ENCODE data around the gene TMEM119.
"Not testable (repeated sequence)": the region's sequence is repeated elsewhere in the genome, so short reads cannot be mapped to it uniquely, and the experiment has no call there.

The TMEM119 gene

GRCh38 chr12:108633534-108634248 is 35.8 kb upstream of the TMEM119 start, which contains the start of gene SELPLG:
SELPLG (minus strand) TSS chr12:108633894; CDS start chr12:108624307, 9,587 bp downstream.
- DNase-seq: no peak

- DNase-seq: no peak
Observed at GRCh38 chr12:108633081-108633533, 35.2 kb upstream of the TMEM119 start.

GRCh38 chr12:108631261-108631660 is 33.4 kb upstream of the TMEM119 start:
- DNase-seq: not testable (repeated sequence)

DNA sequence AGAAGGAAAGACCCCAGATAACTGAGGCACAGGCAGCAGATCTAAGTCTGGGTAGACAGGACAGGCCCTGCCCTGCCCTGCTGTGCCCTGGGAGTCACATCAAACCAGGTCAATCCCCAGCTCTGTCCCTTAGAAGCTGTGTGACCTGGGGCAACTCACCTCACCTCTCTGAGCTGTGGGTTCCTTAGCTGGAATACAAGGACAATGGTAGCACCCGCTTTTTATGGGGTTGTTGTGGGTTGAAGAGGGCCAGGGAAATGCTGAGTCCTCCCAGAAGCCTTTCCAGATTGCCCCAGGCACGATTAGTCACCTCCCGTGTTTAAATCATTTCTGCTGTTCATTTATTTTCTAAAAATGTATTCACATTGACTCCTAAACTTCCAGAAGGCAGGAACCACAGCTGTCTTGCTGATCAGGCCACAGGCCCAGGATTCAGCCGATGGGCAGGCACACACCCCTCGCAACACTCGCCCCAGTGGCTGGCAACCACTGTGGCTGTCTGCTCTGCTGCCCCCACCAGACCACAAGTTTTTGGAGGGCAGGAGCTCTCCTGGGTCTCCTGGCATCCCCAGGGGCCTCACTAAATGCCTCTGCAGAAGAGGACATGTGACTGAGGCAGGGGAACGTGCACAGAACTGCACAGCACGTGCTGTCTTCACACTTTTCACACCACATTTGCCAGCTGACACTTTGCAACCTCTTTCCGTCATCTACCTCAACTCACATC is 32.8 kb upstream of the TMEM119 start:
- DNase-seq: no peak

DNA sequence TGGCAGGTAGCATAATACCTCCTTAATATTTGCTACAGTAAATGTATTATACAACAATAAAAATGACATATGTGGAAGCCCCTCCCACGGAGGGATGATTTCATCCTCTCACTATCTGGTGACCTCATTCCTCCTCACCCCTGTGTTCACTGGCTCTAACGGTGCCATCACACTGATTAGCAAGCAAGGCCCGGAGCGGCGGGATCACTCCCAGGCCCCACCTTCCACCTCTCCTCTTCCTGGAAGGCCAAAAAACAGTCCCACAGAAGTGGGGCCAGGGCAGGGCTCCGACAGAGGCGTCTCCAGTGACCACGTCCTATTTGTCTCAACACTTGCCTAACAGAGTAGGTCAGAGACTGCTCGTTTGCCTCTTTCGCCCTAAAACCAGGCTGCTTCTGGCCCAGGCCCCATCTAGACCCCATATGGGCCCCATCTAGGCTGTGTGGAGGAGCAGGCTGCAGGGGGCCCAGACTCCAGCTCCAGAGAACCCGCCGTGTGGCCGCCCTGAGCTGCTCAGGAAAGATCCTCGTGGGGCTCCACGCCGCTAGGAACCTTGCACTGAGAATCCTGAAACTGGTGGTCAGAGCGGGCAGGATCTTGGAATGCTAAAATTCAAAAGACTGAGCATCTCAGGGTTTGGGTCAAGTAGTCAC is 32.1 kb upstream of the TMEM119 start:
- DNase-seq: no peak

GRCh38 chr12:108629151-108629550 is 31.3 kb upstream of the TMEM119 start:
- DNase-seq: no peak

DNA sequence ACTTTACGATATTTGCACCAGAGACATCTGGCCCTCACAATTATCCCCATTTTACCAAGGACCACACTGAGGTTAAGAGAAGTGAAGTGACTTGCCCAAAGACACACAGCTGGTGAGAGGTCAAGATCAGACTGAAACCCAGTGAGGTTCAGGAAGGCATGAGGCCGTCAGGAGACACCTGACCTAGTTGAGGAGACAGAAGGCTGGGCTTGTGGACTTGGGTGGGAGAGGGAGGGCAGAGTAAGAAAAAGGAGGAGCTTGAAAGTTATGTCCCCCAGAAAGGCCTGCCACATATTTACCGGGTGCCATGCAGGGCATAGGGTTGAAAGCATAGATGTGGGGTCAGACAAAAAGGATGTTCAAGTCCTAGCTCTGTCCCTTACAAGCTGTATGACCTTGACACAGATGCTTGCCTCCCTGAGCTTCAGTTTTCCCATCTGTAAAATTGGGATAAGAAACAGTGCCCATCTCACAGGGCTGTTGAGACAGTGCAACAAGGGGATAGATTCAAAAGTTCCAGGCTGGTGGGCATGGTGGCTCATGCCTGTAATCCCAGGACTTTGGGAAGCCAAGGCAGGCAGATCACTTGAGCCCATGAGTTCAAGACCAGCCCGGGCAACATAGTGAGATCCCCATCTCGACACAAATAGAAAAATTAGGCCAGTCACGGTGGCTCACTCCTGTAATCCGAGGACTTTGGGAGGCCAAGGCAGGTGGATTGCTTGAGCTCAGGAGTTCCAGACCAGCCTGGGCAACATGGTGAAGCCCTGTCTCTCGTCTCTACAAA is 29.4 kb upstream of the TMEM119 start:
- no peak for DNase-seq

- no peak for DNase-seq
Observed at GRCh38 chr12:108625228-108625627, 27.3 kb upstream of the TMEM119 start.

- no peak for DNase-seq
Observed at GRCh38 chr12:108623577-108623976, 25.7 kb upstream of the TMEM119 start.

DNA sequence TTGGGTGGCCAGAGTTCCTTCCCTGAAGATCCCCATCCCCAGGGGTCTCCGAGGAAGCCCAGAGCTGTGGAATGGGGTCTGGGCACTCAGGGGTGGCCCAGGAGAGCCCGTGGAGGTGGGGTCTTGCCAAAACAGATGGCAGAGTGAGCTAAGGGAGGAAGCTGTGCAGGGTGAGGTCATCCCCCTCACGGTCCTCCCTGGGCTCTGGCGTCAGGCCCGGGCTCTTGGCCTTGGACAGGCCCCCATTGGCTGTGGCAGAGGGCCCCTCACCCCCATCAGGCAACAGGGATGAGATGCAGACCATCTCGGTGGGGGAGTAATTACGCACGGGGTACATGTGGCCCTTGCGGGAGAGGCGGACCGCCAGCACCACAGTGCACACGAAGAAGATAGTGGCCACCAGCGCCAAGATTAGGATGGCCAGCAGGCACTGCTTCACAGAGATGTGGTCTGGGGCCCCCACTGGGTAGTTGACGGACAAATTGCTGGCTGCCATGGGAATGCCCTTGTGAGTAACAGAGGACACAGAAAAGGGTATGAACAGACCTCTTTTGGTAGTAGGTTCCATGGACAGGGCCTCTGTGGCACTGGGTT is 25.1 kb upstream of the TMEM119 start:
- no peak for DNase-seq

- no peak for DNase-seq
Observed at GRCh38 chr12:108622421-108622820, 24.5 kb upstream of the TMEM119 start.

GRCh38 chr12:108621161-108621560 is 23.3 kb upstream of the TMEM119 start:
- DNase-seq: no peak

DNA sequence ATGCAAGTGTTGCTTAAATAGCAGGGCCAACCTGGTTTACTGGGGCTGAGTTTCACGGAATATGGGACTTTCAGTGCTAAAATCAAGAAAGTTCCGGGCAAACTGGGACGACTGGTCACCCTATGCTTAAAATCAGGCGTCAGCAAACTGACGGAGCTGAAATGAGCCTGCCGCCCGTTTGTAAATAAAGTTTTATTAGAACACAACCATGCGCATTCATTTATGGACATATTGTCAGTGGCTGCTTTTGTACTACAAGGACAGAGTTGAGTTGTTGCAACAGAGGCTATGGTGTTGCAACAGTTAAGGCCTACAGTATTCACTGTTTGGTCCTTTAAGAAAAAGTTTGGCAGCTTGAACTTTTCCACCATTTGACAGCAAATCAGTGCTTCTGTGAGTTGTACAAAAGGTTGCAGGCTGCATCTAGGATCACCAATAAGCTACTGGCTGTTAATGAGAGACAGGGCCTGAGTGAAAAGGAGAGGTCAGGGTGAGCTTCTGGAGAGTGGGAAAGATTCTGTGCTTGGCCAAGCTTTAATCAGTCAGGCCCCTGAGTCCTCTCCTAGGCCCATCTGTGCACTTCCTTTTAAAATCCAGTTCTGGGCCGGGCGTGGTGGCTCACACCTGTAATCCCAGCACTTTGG is 22.5 kb upstream of the TMEM119 start:
- no peak for DNase-seq

GRCh38 chr12:108619369-108620160 is 21.7 kb upstream of the TMEM119 start:
- DNase-seq: no peak

- not testable (repeated sequence) for DNase-seq
Observed at GRCh38 chr12:108618953-108619274, 21.0 kb upstream of the TMEM119 start.

DNA sequence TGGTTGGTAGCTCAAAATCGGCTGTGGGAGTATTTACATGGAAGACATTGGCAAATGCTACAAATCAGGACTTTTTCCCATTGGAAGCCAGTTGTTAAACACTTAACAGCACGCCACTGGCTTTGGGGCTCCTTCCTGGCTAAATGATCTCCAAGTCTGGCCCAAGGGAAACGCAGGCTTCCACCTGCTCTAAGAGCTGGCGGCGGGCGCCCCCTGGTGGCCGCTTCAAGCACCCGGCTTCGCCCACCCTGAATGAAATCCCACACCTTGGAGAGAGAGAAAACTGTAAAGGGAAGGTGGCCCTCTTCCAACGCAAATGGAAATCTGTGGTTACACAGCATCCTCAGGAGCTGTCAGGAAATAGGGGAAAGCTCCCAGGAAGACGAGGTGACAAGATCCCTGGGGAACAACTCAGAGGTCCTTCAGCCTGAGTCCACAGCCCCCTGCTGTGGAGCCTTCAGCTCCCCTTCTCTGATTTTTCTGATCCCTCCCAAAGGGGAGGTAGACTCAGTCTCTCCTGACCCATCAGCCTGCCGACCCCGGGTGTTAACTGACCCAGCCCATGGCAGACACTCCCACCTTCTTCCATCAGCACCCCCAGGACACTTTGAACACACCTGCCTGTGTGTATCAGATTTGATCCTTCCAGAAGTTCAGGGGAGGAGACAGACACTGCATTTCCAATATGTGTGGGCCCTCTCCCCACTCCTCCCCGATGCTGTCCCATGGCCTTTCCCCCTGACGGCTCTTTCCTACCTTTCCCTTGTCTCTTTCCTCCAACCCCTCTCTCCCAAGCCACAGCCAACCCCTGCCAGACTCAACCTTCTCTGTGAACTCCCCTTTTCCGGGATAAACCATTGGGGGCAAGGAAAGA is 20.4 kb upstream of the TMEM119 start:
- DNase-seq: peak; percentile 86

- DNase-seq: no peak
Observed at GRCh38 chr12:108616941-108617858, 19.3 kb upstream of the TMEM119 start.

DNA sequence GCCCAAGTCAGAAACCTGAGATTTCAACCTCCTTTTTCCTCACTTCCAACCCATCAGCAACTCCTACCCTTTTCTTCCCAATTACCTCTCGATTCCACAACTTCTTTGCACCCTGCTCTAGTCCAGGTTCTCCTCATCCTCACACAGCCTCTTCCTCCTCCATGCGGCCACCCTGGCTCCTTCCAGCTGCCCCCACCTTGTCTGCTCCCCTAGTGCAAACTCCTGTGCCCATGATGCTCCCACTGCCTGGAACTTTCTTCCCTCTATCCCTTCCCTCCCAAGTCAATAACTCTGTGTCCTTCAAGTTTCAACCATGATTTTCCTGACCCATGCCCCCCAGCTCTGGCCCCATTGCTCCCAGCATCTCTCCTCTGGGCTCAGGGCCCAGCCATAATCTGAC is 18.5 kb upstream of the TMEM119 start:
- no peak for DNase-seq

- DNase-seq: no peak
Observed at GRCh38 chr12:108615918-108616317, 18.0 kb upstream of the TMEM119 start.
